ENCODE measurements around the gene UGT8.
A peak's percentile ranks its signal among the peaks of the same experiment; 100 is the strongest.
"Not testable (repeated sequence)": the region's sequence is repeated elsewhere in the genome, so short reads cannot be mapped to it uniquely, and the experiment has no call there.

Gene UGT8

GRCh38 chr4:114603497-114603896 lies 4.9 kb downstream of the UGT8 start:
- DNase-seq (ENCODE audit: low read depth in 2 of 2) = no peak

GRCh38 chr4:114606245-114606644 lies 7.6 kb downstream of the UGT8 start:
- no peak for DNase-seq (ENCODE audit: low read depth in 2 of 2)

GRCh38 chr4:114607056-114607455 lies 8.4 kb downstream of the UGT8 start:
- DNase-seq (ENCODE audit: low read depth in 2 of 2) = no peak

- no peak for DNase-seq (ENCODE audit: low read depth in 2 of 2)
Measured at GRCh38 chr4:114613560-114613959, 15.0 kb downstream of the UGT8 start.

- no peak for DNase-seq (ENCODE audit: low read depth in 2 of 2)
Measured at GRCh38 chr4:114615435-114615834, 16.8 kb downstream of the UGT8 start.

GRCh38 chr4:114616036-114616435 lies 17.4 kb downstream of the UGT8 start:
- DNase-seq (ENCODE audit: low read depth in 2 of 2) = not testable (repeated sequence)

- DNase-seq (ENCODE audit: low read depth in 2 of 2) = no peak
Measured at GRCh38 chr4:114626196-114626595, 27.6 kb downstream of the UGT8 start.

- no peak for DNase-seq (ENCODE audit: low read depth in 2 of 2)
Measured at GRCh38 chr4:114636192-114636935, 37.8 kb downstream of the UGT8 start.

GRCh38 chr4:114642173-114642780 lies 43.7 kb downstream of the UGT8 start:
- DNase-seq (ENCODE audit: low read depth in 2 of 2) = no peak

GRCh38 chr4:114649908-114650307 lies 51.3 kb downstream of the UGT8 start:
- DNase-seq (ENCODE audit: low read depth in 2 of 2) = no peak

- no peak for DNase-seq (ENCODE audit: low read depth in 2 of 2)
Measured at GRCh38 chr4:114653675-114654074, 55.1 kb downstream of the UGT8 start.

GRCh38 chr4:114654592-114654991 lies 56.0 kb downstream of the UGT8 start:
- no peak for DNase-seq (ENCODE audit: low read depth in 2 of 2)

- no peak for DNase-seq (ENCODE audit: low read depth in 2 of 2)
Measured at GRCh38 chr4:114658179-114658578, 59.6 kb downstream of the UGT8 start.

GRCh38 chr4:114658776-114659175 lies 60.2 kb downstream of the UGT8 start:
- no peak for DNase-seq (ENCODE audit: low read depth in 2 of 2)

- DNase-seq (ENCODE audit: low read depth in 2 of 2) = peak in 1 of 2 donors; percentile 7
Measured at GRCh38 chr4:114659386-114660008, 60.9 kb downstream of the UGT8 start.

GRCh38 chr4:114663083-114663482 lies 64.5 kb downstream of the UGT8 start:
- DNase-seq (ENCODE audit: low read depth in 2 of 2) = no peak

- DNase-seq (ENCODE audit: low read depth in 2 of 2) = no peak
Measured at GRCh38 chr4:114668577-114668976, 70.0 kb downstream of the UGT8 start.

- not testable (repeated sequence) for DNase-seq (ENCODE audit: low read depth in 2 of 2)
Measured at GRCh38 chr4:114670733-114671132, 72.1 kb downstream of the UGT8 start.

- no peak for DNase-seq (ENCODE audit: low read depth in 2 of 2)
Measured at GRCh38 chr4:114673306-114673705, 74.7 kb downstream of the UGT8 start.

GRCh38 chr4:114674080-114674479 lies 75.5 kb downstream of the UGT8 start:
- DNase-seq (ENCODE audit: low read depth in 2 of 2) = no peak

- DNase-seq (ENCODE audit: low read depth in 2 of 2) = no peak
Measured at GRCh38 chr4:114677346-114677979, 78.9 kb downstream of the UGT8 start.

GRCh38 chr4:114684462-114684861 lies 85.9 kb downstream of the UGT8 start:
- DNase-seq (ENCODE audit: low read depth in 2 of 2) = no peak

- no peak for DNase-seq (ENCODE audit: low read depth in 2 of 2)
Measured at GRCh38 chr4:114688059-114688458, 89.5 kb downstream of the UGT8 start.
